Heart left ventricle (tissue), 13 donors: ENCODE results near the gene SORBS2.

Source experiments
- CTCF ChIP-seq, 12 donors: fragments of 200-600 bp; sonication (generic) in 4 of 12; IDR thresholded peaks; one replicate each; pipeline versions ENCODE4 v1.5.0 to v1.8.0; 2018 to 2022; ENCODE audit warnings: antibody characterized with exemption in 12 of 12, mild to moderate bottlenecking in 5 of 12
- POLR2A ChIP-seq, 2 donors: fragments of 450-650 bp; IDR thresholded peaks; one replicate each; pipeline ENCODE4 v1.6.1; 2017; ENCODE audit warnings: antibody characterized with exemption in 2 of 2, mild to moderate bottlenecking in 2 of 2, moderate library complexity in 2 of 2
- donor health status: ischemic (EF 13 %, LVEDD 7.1; RV severe dilation, severe dysfunction).
- donor health status: DM: no; HTN: yes; CAD: no.
- donor health status: DM: no; HTN: no; CAD: no.
- donor health status: ischemic (EF 25% LVEDD 6.9; RV normal size, moderate dysfunction).
- donor health status: ischemic (EF 25% LVEDD 5.7; RV mildly dilated, moderate dysfunction).
- donor health status: ischemic (EF 35%, LVEDD 5.7; RV mildly dilated, moderate dysfunction).
- donor health status: nonischemic (EF 11% LVEDD 7.7; RV severe dilation, severe dysfunction).
- donor health status: DM: yes; HTN: yes; CAD: no.
- donor health status: PGD.
- donor health status: ischemic (EF 29% LVEDD 5.4; RV normal size, mild dysfunction).
- donor health status: nonischemic (EF 23%, LVEDD 6.1; RV moderate dilation, normal function).

DNA sequence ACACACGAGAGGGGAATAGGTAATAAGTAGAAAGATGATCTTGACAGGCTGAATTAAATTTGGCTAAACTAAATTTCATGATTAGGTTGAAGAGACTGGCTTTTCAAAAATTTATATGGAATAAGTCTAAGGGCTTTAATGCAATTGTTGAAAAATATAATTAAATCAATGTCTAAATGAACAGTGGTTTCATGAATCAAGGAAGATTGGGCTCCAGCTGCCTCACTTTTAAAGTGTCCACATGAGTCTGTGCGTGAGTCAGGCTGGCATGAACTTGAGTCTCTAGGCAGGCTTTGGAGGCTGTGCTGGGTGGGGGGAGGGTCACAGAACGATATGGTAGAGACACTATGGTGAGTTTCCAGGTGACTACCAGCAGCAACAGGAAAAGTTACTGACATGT lies 111.9 kb downstream of the SORBS2 start:
- TF ChIP-seq CTCF (IDR thresholded peaks at IDR 0.05) (no peak), POLR2A (IDR thresholded peaks at IDR 0.05) (no peak)
